ENCODE measurements around the gene DIS3L2.
"Not testable (repeated sequence)": the region's sequence is repeated elsewhere in the genome, so short reads cannot be mapped to it uniquely, and the experiment has no call there.

DIS3L2 gene

DNA sequence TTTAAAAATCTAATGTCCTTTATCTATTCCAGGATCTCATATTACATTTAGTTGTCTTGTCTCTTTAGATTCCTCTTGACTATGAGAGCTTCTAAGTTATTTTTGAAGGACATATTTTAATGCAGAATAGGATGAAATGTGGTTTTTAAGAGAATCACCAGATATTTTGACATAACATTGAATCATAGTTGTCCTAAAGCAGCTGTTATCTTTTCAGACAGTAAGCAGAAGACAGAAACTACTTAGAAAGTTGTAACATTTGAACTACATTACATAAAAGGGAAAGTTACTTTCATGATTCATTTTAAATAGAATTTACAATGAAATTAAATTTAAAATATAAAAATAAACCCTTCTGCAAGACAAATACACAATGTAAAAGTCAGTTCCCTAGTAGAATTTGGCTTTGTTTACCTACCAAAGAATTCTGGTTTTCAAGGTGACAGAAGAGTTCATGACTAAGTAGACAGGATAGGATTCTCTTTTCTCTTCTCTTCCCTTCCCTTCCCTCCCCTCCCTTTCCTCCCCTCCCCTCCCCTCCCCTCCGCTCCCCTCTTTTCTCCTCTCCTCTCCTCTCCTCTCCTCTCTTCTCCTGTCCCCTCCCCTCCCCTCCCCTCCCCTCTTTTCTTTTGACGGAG lies 186.0 kb downstream of the DIS3L2 start:
- DNase-seq (ENCODE audit: low read depth): no peak
- H3K4me3 ChIP-seq (replicated peaks; ENCODE audit: low read depth, low read length): no peak overlapping the region
- TF ChIP-seq, protein P1, sequence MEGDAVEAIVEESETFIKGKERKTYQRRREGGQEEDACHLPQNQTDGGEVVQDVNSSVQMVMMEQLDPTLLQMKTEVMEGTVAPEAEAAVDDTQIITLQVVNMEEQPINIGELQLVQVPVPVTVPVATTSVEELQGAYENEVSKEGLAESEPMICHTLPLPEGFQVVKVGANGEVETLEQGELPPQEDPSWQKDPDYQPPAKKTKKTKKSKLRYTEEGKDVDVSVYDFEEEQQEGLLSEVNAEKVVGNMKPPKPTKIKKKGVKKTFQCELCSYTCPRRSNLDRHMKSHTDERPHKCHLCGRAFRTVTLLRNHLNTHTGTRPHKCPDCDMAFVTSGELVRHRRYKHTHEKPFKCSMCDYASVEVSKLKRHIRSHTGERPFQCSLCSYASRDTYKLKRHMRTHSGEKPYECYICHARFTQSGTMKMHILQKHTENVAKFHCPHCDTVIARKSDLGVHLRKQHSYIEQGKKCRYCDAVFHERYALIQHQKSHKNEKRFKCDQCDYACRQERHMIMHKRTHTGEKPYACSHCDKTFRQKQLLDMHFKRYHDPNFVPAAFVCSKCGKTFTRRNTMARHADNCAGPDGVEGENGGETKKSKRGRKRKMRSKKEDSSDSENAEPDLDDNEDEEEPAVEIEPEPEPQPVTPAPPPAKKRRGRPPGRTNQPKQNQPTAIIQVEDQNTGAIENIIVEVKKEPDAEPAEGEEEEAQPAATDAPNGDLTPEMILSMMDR (IDR thresholded peaks at IDR 0.05; ENCODE audit: low read length, missing control alignments): no peak

DNA sequence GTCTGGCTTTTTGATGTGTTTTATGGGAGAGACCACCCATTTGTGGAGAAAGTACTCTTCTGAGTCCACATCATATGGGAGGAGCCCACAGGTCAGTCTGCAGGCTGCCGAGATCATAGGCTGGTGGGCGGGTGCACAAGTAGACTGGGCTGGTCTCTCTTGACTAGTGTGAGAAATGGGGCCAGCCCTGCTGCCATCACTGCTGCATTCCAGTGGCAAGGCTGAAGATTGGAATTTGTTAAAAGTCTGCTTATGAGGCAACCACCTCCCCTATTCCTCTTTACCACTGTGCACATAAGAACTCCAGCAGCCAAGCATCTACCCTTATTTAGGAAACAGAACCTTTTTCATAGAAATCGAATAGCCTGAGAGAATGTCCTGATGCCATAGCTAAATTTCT lies 200.7 kb downstream of the DIS3L2 start:
- TF ChIP-seq, protein P1 (IDR thresholded peaks at IDR 0.05; ENCODE audit: low read length, missing control alignments): no peak
- peak; percentile 12 for DNase-seq (ENCODE audit: low read depth)
- no peak overlapping the region for H3K4me3 ChIP-seq (replicated peaks; ENCODE audit: low read depth, low read length)

DNA sequence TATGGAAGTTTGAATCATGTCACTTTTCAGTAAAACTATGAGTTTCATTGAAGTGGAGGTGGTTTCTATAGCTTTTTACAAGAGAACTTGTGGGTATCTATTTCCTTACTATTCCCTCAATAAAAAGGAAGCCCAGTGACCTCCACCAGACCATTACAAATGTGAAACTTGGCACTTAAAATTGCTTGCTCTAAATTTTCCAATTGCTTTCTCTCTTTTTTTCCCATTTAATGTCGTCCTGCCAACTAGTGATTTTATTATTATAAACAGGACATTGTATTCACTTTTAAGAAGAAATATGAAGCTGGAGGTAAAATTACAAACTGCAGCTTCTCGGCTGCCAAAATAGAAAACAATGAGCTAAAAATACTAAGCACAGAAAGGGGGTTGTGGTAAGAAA lies 208.9 kb downstream of the DIS3L2 start:
- no peak for DNase-seq (ENCODE audit: low read depth)
- H3K4me3 ChIP-seq (replicated peaks; ENCODE audit: low read depth, low read length): no peak overlapping the region
- TF ChIP-seq, protein P1 (IDR thresholded peaks at IDR 0.05; ENCODE audit: low read length, missing control alignments): no peak

DNA sequence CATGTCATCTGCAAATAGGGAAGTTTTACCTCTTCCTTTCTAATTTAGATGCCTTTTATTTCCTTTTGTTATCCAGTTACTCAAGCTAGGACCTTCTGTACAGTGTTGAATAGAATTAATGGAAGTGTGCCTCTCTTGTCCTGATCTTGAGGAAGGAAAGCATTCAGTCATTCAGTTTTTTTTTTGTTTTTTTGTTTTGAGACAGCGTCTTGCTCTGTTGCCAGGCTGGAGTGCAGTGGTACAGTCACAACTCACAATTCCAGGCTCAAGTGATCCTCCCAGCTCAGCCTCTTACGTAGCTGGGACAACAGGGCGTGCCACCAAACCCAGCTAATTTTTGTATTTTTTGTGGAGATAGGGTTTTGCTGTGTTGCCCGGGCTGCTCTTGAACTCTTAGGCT lies 213.1 kb downstream of the DIS3L2 start:
- TF ChIP-seq, protein P1 (IDR thresholded peaks at IDR 0.05; ENCODE audit: low read length, missing control alignments): no peak
- DNase-seq (ENCODE audit: low read depth): no peak
- no peak overlapping the region for H3K4me3 ChIP-seq (replicated peaks; ENCODE audit: low read depth, low read length)

DNA sequence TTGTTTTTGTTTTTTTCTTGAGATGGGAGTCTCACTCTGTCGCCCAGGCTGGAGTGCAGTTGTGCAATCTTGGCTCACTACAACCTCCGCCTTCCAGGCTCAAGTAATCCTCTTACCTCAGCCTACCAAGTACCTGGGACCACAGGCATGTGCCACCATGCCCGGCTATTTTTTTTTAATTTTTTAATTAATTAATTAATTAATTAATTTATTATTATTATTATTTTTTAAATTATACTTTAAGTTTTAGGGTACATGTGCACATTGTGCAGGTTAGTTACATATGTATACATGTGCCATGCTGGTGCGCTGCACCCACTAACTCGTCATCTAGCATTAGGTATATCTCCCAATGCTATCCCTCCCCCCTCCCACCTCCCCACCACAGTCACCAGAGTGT lies 215.1 kb downstream of the DIS3L2 start:
- DNase-seq (ENCODE audit: low read depth); H3K4me3 ChIP-seq (replicated peaks; ENCODE audit: low read depth, low read length): not testable (repeated sequence)

DNA sequence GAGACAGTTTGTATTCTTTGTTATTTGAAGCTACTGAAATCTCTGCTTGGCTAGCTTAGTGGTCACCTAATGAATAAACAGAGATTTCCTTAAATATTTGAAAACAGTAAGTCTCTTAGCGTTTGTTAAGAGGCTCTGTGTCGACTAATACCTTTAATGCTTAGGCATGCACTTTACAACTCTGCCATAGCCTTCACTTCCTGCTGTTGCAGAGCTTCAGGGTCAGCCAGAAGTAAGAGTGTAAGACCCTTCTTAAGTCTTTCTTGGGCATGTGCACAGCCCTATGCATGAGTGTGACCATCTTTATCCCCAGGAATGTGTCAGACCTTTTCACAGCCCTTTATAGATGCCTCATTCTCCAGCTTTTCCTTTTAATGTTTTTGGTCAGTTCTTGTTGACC lies 221.8 kb downstream of the DIS3L2 start:
- TF ChIP-seq, protein P1 (IDR thresholded peaks at IDR 0.05; ENCODE audit: low read length, missing control alignments): no peak
- no peak for DNase-seq (ENCODE audit: low read depth)
- no peak overlapping the region for H3K4me3 ChIP-seq (replicated peaks; ENCODE audit: low read depth, low read length)

DNA sequence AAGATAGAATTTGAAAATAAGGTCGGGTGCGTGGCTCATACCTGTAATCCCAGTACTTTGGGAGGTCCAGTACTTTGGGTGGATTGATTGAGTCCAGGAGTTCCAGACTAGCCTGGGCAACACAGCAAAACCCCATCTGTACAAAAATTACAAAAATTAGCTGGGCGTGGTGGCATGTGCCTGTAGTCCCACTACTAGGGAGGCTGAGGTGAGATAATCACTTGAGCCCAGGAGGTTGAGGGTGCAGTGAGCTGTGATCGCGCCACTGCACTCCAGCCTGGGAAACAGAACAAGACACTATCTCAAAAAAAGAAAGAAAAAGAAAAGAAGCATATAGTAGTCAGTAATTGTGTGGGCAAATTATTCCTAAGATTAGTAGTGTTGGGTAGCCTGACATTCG lies 222.8 kb downstream of the DIS3L2 start:
- TF ChIP-seq, protein P1 (IDR thresholded peaks at IDR 0.05; ENCODE audit: low read length, missing control alignments): no peak
- H3K4me3 ChIP-seq (replicated peaks; ENCODE audit: low read depth, low read length): no peak overlapping the region
- no peak for DNase-seq (ENCODE audit: low read depth)
